ENCODE results near the gene XRCC1. TPM values are rescaled to one million over a fixed set of nuclear protein-coding genes. Genes with fewer than 3 reads are reported as not detected.

XRCC1 gene
- total and polyA plus RNA-seq, 9 of the 15 experiments (the other 6 are each of a cell fraction or from before 2014, with no cell fraction given), result 1.5 to 36.9 (median 24.9) TPM

- peak in 1 of 2 experiments; percentile 49; a peak in 1 of 4 replicates for TF ChIP-seq MNT (conservative IDR thresholded peaks at IDR 0.05)
- TF ChIP-seq NR2C1 (IDR thresholded peaks at IDR 0.05), result peak; percentile 71
- peak; percentile 76 for TF ChIP-seq NR2C1 (tag; IDR thresholded peaks at IDR 0.05)
- TF ChIP-seq ZNF518B (CRISPR knock-in tag; IDR thresholded peaks at IDR 0.05), result no peak
- no peak for TF ChIP-seq CREB1 (IDR thresholded peaks at IDR 0.05)
- no peak for TF ChIP-seq CREB1 (CRISPR knock-in tag; IDR thresholded peaks at IDR 0.05)
- TF ChIP-seq, protein P1, sequence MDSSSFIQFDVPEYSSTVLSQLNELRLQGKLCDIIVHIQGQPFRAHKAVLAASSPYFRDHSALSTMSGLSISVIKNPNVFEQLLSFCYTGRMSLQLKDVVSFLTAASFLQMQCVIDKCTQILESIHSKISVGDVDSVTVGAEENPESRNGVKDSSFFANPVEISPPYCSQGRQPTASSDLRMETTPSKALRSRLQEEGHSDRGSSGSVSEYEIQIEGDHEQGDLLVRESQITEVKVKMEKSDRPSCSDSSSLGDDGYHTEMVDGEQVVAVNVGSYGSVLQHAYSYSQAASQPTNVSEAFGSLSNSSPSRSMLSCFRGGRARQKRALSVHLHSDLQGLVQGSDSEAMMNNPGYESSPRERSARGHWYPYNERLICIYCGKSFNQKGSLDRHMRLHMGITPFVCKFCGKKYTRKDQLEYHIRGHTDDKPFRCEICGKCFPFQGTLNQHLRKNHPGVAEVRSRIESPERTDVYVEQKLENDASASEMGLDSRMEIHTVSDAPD (CRISPR knock-in tag; IDR thresholded peaks at IDR 0.05), result no peak
- TF ChIP-seq ASH1L (IDR thresholded peaks at IDR 0.05; ENCODE audit: borderline replicate concordance, low read depth, partially characterized antibody), result no peak
- TF ChIP-seq POLR2G (IDR thresholded peaks at IDR 0.05; ENCODE audit: low read depth, low read length), result peak; percentile 93
- 0 out of 4 replicates have a peak, but pooled peaks of 1 of the 2 experiments have one; percentile 2 for TF ChIP-seq UBTF (IDR thresholded peaks at IDR 0.05; ENCODE audit: borderline replicate concordance in 1 of 2, low read depth in 2 of 2, low read length in 2 of 2)
- TF ChIP-seq POLR2A (conservative IDR thresholded peaks at IDR 0.05), result peak; percentile 72
- no peak for TF ChIP-seq ZNF77 (CRISPR knock-in tag; IDR thresholded peaks at IDR 0.05)
- TF ChIP-seq KLF16 (IDR thresholded peaks at IDR 0.05), result no peak
- TF ChIP-seq CXXC5 (CRISPR knock-in tag; IDR thresholded peaks at IDR 0.05), result peak; percentile 62
- TF ChIP-seq, protein P2, sequence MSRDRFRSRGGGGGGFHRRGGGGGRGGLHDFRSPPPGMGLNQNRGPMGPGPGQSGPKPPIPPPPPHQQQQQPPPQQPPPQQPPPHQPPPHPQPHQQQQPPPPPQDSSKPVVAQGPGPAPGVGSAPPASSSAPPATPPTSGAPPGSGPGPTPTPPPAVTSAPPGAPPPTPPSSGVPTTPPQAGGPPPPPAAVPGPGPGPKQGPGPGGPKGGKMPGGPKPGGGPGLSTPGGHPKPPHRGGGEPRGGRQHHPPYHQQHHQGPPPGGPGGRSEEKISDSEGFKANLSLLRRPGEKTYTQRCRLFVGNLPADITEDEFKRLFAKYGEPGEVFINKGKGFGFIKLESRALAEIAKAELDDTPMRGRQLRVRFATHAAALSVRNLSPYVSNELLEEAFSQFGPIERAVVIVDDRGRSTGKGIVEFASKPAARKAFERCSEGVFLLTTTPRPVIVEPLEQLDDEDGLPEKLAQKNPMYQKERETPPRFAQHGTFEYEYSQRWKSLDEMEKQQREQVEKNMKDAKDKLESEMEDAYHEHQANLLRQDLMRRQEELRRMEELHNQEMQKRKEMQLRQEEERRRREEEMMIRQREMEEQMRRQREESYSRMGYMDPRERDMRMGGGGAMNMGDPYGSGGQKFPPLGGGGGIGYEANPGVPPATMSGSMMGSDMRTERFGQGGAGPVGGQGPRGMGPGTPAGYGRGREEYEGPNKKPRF (IDR thresholded peaks at IDR 0.05; ENCODE audit: low read depth, low read length), result no peak
- 0 out of 2 replicates have a peak, but pooled peaks have one; percentile 26 for TF ChIP-seq ZNF12 (CRISPR knock-in tag; IDR thresholded peaks at IDR 0.05)
Measured at GRCh38 chr19:43526884-43527859, 48.2 kb downstream of the XRCC1 start, which contains the start of gene ETHE1 (continued).
